WTC11 (cell line): ENCODE data around the gene NIP7. TPM values are rescaled to one million over a fixed set of nuclear protein-coding genes. Genes with fewer than 3 reads are reported as not detected.

Source experiments
- ATAC-seq: fragments of 200-7000 bp; cut with Tn5 transposase; 2 replicates; pipeline ENCODE4 v1.10.0; 2021; ENCODE audit warnings: mild to moderate bottlenecking, moderate library complexity
- CTCF ChIA-PET: fragments of 300-600 bp; sonication (Branson Sonifier 250); formaldehyde crosslinking; loops from one replicate; lab custom pipeline; 2021; ENCODE audit warnings: antibody characterized with exemption; lab: Charles Lee
- POLR2A ChIA-PET: fragments of 350-600 bp; sonication (Branson Sonifier 250); formaldehyde crosslinking; loops from one replicate; lab custom pipeline; 2021; ENCODE audit warnings: antibody characterized with exemption; lab: Charles Lee
- DNase-seq: peaks from one replicate; pipeline ENCODE4 v3.0.0; 2021; ENCODE audit warnings: low spot score
- H3K27ac Mint-ChIP-seq: 2 replicates; pipeline ENCODE4 v1.8.0; 2021; ENCODE audit warnings: mixed read lengths
- H3K27me3 Mint-ChIP-seq: 2 replicates; pipeline ENCODE4 v1.8.0; 2021; ENCODE audit warnings: low read depth, mild to moderate bottlenecking, moderate library complexity, mixed read lengths
- H3K36me3 Mint-ChIP-seq: 2 replicates; pipeline ENCODE4 v1.8.0; 2021; ENCODE audit warnings: mixed read lengths
- H3K4me1 Mint-ChIP-seq: 2 replicates; pipeline ENCODE4 v1.8.0; 2022; ENCODE audit warnings: mixed read lengths
- H3K4me3 Mint-ChIP-seq: 2 replicates; pipeline ENCODE4 v1.8.0; 2021; ENCODE audit warnings: mild to moderate bottlenecking, moderate library complexity, mixed read lengths
- H3K9me3 Mint-ChIP-seq: 2 replicates; pipeline ENCODE4 v1.8.0; 2021; ENCODE audit warnings: mixed read lengths
- CREM ChIP-seq: sonication (generic); formaldehyde crosslinking; IDR thresholded peaks from 2 replicates; pipeline ENCODE4 v1.8.1; 2022; ENCODE audit warnings: mild to moderate bottlenecking, missing genetic modification reagents, moderate library complexity
- FOXK1 ChIP-seq: sonication (generic); formaldehyde crosslinking; IDR thresholded peaks from 2 replicates; pipeline ENCODE4 v1.8.0; 2022; ENCODE audit warnings: mild to moderate bottlenecking, moderate library complexity, missing genetic modification reagents
- NR3C1 ChIP-seq: sonication (generic); formaldehyde crosslinking; conservative IDR thresholded peaks from 2 replicates; pipeline ENCODE4 v1.8.1; 2023; ENCODE audit warnings: low read depth, mild to moderate bottlenecking, missing genetic modification reagents
- TEAD1 ChIP-seq: sonication (generic); formaldehyde crosslinking; IDR thresholded peaks from 2 replicates; pipeline ENCODE4 v1.8.0; 2022; ENCODE audit warnings: mild to moderate bottlenecking, missing genetic modification reagents
- ZNF138 ChIP-seq: sonication (generic); formaldehyde crosslinking; conservative IDR thresholded peaks from 2 replicates; pipeline ENCODE4 v1.8.1; 2022; ENCODE audit warnings: mild to moderate bottlenecking, moderate library complexity, missing genetic modification reagents
- ZNF416 ChIP-seq: fragments of 250-450 bp; sonication (Bioruptor Pico); IDR thresholded peaks from 2 replicates; pipeline ENCODE4 v1.9.0; 2021; ENCODE audit warnings: mild to moderate bottlenecking, inconsistent platforms
- total RNA-seq: library from RNA; stranded (reverse); gene quantifications from 3 replicates; pipeline ENCODE4 v1.2.3, GENCODE V29; 2021
- TF ChIP-seq, protein P1 (sequence below): sonication (generic); formaldehyde crosslinking; IDR thresholded peaks from 2 replicates; pipeline ENCODE4 v1.8.1; 2023; ENCODE audit warnings: mild to moderate bottlenecking, moderate library complexity, missing genetic modification reagents
- TF ChIP-seq, protein P2 (sequence below): sonication (generic); formaldehyde crosslinking; conservative IDR thresholded peaks from 2 replicates; pipeline ENCODE4 v1.8.1; 2023; ENCODE audit warnings: mild to moderate bottlenecking, low read depth, missing genetic modification reagents, moderate library complexity
- TF ChIP-seq, protein P3 (sequence below): sonication (generic); formaldehyde crosslinking; IDR thresholded peaks from 2 replicates; pipeline ENCODE4 v1.8.1; 2023; ENCODE audit warnings: mild to moderate bottlenecking, missing genetic modification reagents, moderate library complexity
- TF ChIP-seq, protein P4 (sequence below): fragments of 250-450 bp; sonication (Bioruptor Pico); IDR thresholded peaks from 2 replicates; pipeline ENCODE4 v1.9.0; 2021; ENCODE audit warnings: mild to moderate bottlenecking
- TF ChIP-seq, protein P5 (sequence below): sonication (generic); formaldehyde crosslinking; IDR thresholded peaks from 2 replicates; pipeline ENCODE4 v1.8.1; 2022; ENCODE audit warnings: low read depth, missing genetic modification reagents, borderline replicate concordance

Gene NIP7
- total RNA-seq, 1 experiment from 2014 or later, result 43.7 TPM

DNA sequence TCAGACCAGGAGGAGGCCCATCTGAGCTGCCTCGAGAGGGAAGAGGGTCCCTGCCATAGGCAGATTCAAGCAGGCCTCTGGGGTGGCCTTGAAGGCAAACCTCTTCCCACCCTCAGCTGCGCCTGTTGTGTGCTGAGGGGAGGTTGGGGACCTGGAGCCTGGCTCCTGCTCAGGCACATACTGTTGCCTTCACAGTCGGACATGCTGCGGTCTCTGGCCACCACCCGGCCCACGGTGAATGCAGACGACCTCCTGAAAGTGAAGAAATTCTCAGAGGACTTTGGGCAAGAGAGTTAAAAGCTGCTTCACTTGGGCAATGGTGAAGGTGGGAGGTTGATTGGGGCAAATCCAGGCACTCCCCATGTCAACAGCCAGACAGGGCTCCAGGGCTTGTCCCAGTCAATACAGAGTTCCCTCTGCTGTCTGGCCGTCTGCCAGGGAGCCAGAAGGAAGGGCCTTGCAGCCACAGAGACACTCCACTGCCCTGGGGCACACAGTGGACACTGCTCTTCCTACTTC is 15.5 kb upstream of the NIP7 start:
- Mint-ChIP-seq H3K9me3 (no peaks in the 10 kb centered on the region), H3K4me3 (no peak overlapping the region), H3K4me1 (peaks cover 18% of the 10 kb centered on the region), H3K27ac (no peak overlapping the region; the same call in 1 of the 2 replicates), H3K36me3 (peaks cover 68% of the 10 kb centered on the region), H3K27me3 (no peaks in the 10 kb centered on the region)
- CTCF ChIA-PET, result interaction anchor here (1.2 to 2.1 kb wide), 2 partner anchors 12 to 174 kb away, joined by 4 to 7 read pairs; partner anchors contain the start of gene VPS4A
- ATAC-seq (no peak), DNase-seq (no peak)
- POLR2A ChIA-PET, result interaction anchor here (0.6 kb wide), 3 partner anchors 12 to 199 kb away, joined by 3 to 5 read pairs (median 3); no protein-coding TSS in a partner anchor
- TF ChIP-seq, protein P1, sequence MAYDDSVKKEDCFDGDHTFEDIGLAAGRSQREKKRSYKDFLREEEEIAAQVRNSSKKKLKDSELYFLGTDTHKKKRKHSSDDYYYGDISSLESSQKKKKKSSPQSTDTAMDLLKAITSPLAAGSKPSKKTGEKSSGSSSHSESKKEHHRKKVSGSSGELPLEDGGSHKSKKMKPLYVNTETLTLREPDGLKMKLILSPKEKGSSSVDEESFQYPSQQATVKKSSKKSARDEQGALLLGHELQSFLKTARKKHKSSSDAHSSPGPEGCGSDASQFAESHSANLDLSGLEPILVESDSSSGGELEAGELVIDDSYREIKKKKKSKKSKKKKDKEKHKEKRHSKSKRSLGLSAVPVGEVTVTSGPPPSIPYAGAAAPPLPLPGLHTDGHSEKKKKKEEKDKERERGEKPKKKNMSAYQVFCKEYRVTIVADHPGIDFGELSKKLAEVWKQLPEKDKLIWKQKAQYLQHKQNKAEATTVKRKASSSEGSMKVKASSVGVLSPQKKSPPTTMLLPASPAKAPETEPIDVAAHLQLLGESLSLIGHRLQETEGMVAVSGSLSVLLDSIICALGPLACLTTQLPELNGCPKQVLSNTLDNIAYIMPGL (CRISPR knock-in tag), result no peak
- TF ChIP-seq, protein P2, sequence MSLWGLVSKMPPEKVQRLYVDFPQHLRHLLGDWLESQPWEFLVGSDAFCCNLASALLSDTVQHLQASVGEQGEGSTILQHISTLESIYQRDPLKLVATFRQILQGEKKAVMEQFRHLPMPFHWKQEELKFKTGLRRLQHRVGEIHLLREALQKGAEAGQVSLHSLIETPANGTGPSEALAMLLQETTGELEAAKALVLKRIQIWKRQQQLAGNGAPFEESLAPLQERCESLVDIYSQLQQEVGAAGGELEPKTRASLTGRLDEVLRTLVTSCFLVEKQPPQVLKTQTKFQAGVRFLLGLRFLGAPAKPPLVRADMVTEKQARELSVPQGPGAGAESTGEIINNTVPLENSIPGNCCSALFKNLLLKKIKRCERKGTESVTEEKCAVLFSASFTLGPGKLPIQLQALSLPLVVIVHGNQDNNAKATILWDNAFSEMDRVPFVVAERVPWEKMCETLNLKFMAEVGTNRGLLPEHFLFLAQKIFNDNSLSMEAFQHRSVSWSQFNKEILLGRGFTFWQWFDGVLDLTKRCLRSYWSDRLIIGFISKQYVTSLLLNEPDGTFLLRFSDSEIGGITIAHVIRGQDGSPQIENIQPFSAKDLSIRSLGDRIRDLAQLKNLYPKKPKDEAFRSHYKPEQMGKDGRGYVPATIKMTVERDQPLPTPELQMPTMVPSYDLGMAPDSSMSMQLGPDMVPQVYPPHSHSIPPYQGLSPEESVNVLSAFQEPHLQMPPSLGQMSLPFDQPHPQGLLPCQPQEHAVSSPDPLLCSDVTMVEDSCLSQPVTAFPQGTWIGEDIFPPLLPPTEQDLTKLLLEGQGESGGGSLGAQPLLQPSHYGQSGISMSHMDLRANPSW (CRISPR knock-in tag), result no peak
- TF ChIP-seq TEAD1 (no peak), ZNF416 (CRISPR knock-in tag) (no peak)
- TF ChIP-seq, protein P3, sequence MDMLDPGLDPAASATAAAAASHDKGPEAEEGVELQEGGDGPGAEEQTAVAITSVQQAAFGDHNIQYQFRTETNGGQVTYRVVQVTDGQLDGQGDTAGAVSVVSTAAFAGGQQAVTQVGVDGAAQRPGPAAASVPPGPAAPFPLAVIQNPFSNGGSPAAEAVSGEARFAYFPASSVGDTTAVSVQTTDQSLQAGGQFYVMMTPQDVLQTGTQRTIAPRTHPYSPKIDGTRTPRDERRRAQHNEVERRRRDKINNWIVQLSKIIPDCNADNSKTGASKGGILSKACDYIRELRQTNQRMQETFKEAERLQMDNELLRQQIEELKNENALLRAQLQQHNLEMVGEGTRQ (CRISPR knock-in tag), result no peak
- TF ChIP-seq, protein P4, sequence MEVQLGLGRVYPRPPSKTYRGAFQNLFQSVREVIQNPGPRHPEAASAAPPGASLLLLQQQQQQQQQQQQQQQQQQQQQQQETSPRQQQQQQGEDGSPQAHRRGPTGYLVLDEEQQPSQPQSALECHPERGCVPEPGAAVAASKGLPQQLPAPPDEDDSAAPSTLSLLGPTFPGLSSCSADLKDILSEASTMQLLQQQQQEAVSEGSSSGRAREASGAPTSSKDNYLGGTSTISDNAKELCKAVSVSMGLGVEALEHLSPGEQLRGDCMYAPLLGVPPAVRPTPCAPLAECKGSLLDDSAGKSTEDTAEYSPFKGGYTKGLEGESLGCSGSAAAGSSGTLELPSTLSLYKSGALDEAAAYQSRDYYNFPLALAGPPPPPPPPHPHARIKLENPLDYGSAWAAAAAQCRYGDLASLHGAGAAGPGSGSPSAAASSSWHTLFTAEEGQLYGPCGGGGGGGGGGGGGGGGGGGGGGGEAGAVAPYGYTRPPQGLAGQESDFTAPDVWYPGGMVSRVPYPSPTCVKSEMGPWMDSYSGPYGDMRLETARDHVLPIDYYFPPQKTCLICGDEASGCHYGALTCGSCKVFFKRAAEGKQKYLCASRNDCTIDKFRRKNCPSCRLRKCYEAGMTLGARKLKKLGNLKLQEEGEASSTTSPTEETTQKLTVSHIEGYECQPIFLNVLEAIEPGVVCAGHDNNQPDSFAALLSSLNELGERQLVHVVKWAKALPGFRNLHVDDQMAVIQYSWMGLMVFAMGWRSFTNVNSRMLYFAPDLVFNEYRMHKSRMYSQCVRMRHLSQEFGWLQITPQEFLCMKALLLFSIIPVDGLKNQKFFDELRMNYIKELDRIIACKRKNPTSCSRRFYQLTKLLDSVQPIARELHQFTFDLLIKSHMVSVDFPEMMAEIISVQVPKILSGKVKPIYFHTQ (CRISPR knock-in tag), result no peak

DNA sequence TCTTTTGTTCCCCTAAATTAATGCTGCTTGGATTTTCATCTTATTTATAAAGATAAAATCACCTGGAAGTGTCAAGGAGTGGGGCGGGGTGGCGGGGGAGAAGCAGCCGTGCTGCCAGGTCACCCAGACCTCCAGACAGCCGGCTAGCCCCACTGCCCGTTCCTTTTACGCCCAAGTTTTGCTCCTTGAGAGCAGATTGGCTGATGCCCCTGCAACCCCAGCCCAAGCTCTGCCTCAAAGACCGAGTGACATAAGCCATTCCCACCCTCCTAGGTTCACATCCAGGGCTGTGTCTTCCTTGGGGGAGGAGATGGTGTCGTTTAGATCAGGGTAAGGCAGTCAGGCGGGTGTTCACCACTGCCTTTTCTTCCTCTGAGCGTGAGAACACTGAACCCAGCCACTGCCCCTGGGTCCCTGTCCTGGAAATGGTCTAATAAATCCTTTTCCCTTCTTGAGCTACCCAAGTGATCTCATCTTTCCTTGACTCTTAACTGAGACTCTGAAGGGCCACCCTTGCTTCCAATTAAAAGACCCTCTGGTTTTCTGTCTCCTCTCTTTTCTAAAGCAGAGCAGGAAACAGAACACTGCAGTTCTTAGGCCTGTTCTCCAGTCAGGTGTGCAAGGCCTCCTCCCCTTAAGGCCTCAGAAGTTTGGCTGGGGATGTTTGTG is 14.9 kb upstream of the NIP7 start:
- no peak overlapping the region; the same call in 1 of the 2 replicates for H3K27ac Mint-ChIP-seq
- DNase-seq (no peak), ATAC-seq (no peak)
- H3K27me3 Mint-ChIP-seq, result no peaks in the 10 kb centered on the region
- H3K36me3 Mint-ChIP-seq, result peaks cover 66% of the 10 kb centered on the region
- H3K9me3 Mint-ChIP-seq, result no peaks in the 10 kb centered on the region
- CTCF ChIA-PET, result interaction anchor here (2.1 kb wide), 1 partner anchor 13 kb away, joined by 7 read pairs; the partner anchor contains the start of gene VPS4A
- H3K4me3 Mint-ChIP-seq, result no peak overlapping the region
- no peak for TF ChIP-seq ZNF416 (CRISPR knock-in tag)
- TF ChIP-seq, protein P5, sequence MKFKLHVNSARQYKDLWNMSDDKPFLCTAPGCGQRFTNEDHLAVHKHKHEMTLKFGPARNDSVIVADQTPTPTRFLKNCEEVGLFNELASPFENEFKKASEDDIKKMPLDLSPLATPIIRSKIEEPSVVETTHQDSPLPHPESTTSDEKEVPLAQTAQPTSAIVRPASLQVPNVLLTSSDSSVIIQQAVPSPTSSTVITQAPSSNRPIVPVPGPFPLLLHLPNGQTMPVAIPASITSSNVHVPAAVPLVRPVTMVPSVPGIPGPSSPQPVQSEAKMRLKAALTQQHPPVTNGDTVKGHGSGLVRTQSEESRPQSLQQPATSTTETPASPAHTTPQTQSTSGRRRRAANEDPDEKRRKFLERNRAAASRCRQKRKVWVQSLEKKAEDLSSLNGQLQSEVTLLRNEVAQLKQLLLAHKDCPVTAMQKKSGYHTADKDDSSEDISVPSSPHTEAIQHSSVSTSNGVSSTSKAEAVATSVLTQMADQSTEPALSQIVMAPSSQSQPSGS, result no peak
- no peak for TF ChIP-seq CREM (CRISPR knock-in tag)
- TF ChIP-seq, protein P3 (CRISPR knock-in tag), result no peak
- no peak for TF ChIP-seq FOXK1 (CRISPR knock-in tag)
- TF ChIP-seq NR3C1 (CRISPR knock-in tag), result no peak
- TF ChIP-seq ZNF138 (CRISPR knock-in tag), result no peak
- TF ChIP-seq, all 79 proteins: peak for 0
- peaks cover 22% of the 10 kb centered on the region for H3K4me1 Mint-ChIP-seq
- POLR2A ChIA-PET, result interaction anchor here (0.6 to 0.7 kb wide), 2 partner anchors 127 to 193 kb away, joined by 3 to 5 read pairs; no protein-coding TSS in a partner anchor
